ENCODE results near the gene HOXC9. TPM values are rescaled to one million over a fixed set of nuclear protein-coding genes. Genes with fewer than 3 reads are reported as not detected.
A peak's percentile ranks its signal among the peaks of the same experiment; 100 is the strongest.

The HOXC9 gene
- total and polyA plus RNA-seq, 3 experiments from 2014 or later: not detected

GRCh38 chr12:54016051-54016450 is 16.1 kb downstream of the HOXC9 start:
- peak overlapping the region in 1 of 8 donors; percentile 24 for H3K27ac Mint-ChIP-seq
- peaks cover 55% of the 10 kb centered on the region for H3K27me3 ChIP-seq (ENCODE audit: insufficient read depth, low read length, poor library complexity, severe bottlenecking)
- ChIA-PET CTCF (interaction anchor here (1.2 to 3.8 kb wide), 4 partner anchors 10 to 199 kb away, joined by 4 to 24 read pairs (median 14); partner anchors contain the start of gene HOXC5), POLR2A (interaction anchor here (0.6 kb wide), 1 partner anchor 31 kb away, joined by 4 read pairs; no protein-coding TSS in a partner anchor)
- no peak overlapping the region for H3K27ac ChIP-seq (ENCODE audit: low read depth, low read length)
- H3K4me1 ChIP-seq (ENCODE audit: insufficient read depth, low read length): peaks cover 16% of the 10 kb centered on the region
- H3K36me3 Mint-ChIP-seq: no peaks in the 10 kb centered on the region
- no peaks in the 10 kb centered on the region for H3K9me3 ChIP-seq (ENCODE audit: low read length)
- peak overlapping the region in 5 of 7 donors; percentile 10 to 74 (median 41) for H3K4me3 Mint-ChIP-seq
- no peaks in the 10 kb centered on the region for H3K36me3 ChIP-seq (ENCODE audit: insufficient read depth, low read length)
- peaks cover 68 to 77% of the 10 kb centered on the region in 2 donors for H3K27me3 Mint-ChIP-seq
- H3K9me3 Mint-ChIP-seq: peaks cover 0 to 2% (median 0%) of the 10 kb centered on the region in 5 donors
- H3K4me1 Mint-ChIP-seq: peaks cover 22 to 41% (median 23%) of the 10 kb centered on the region in 3 donors
- DNase-seq: no peak
- H3K4me3 ChIP-seq (ENCODE audit: low read length): no peak overlapping the region

GRCh38 chr12:54016478-54016964 is 16.6 kb downstream of the HOXC9 start:
- H3K4me3 ChIP-seq (ENCODE audit: low read length): no peak overlapping the region
- Mint-ChIP-seq H3K27ac (no peak overlapping the region), H3K4me3 (peak overlapping the region in 6 of 7 donors; percentile 15 to 74 (median 36)), H3K36me3 (no peaks in the 10 kb centered on the region), H3K4me1 (peaks cover 18 to 36% (median 19%) of the 10 kb centered on the region in 3 donors), H3K9me3 (peaks cover 0 to 2% (median 0%) of the 10 kb centered on the region in 5 donors), H3K27me3 (peaks cover 64 to 76% of the 10 kb centered on the region in 2 donors)
- CTCF ChIA-PET: interaction anchor here (1.2 to 3.8 kb wide), 4 partner anchors 10 to 198 kb away, joined by 4 to 24 read pairs (median 14); partner anchors contain the start of gene HOXC5
- H3K36me3 ChIP-seq (ENCODE audit: insufficient read depth, low read length): no peaks in the 10 kb centered on the region
- no peak overlapping the region for H3K27ac ChIP-seq (ENCODE audit: low read depth, low read length)
- peaks cover 11% of the 10 kb centered on the region for H3K4me1 ChIP-seq (ENCODE audit: insufficient read depth, low read length)
- H3K27me3 ChIP-seq (ENCODE audit: insufficient read depth, low read length, poor library complexity, severe bottlenecking): peaks cover 54% of the 10 kb centered on the region
- no peak for DNase-seq
- POLR2A ChIA-PET: no interaction called here
- no peaks in the 10 kb centered on the region for H3K9me3 ChIP-seq (ENCODE audit: low read length)

- H3K4me3 Mint-ChIP-seq: peak overlapping the region; percentile 86 to 95 (median 91)
These were observed 17.2 kb downstream of the HOXC9 start for GRCh38 chr12:54017027-54017788.

GRCh38 chr12:54017878-54018467 is 18.0 kb downstream of the HOXC9 start:
- Histone ChIP-seq H3K4me3 (ENCODE audit: low read length) (peak overlapping the region; percentile 86), H3K27ac (ENCODE audit: low read depth, low read length) (peak overlapping the region; percentile 72), H3K27me3 (ENCODE audit: insufficient read depth, low read length, poor library complexity, severe bottlenecking) (peaks cover 60% of the 10 kb centered on the region), H3K9me3 (ENCODE audit: low read length) (no peaks in the 10 kb centered on the region), H3K4me1 (ENCODE audit: insufficient read depth, low read length) (peaks cover 11% of the 10 kb centered on the region), H3K36me3 (ENCODE audit: insufficient read depth, low read length) (no peaks in the 10 kb centered on the region)
- POLR2A ChIA-PET: interaction anchor here (0.7 to 1.1 kb wide), 3 partner anchors 10 to 36 kb away, joined by 3 to 5 read pairs (median 3); partner anchors contain the start of gene HOXC5
- Mint-ChIP-seq H3K9me3 (peaks cover 0 to 2% (median 0%) of the 10 kb centered on the region in 5 donors), H3K36me3 (no peaks in the 10 kb centered on the region), H3K27ac (peak overlapping the region in 7 of 8 donors; percentile 26 to 96 (median 70)), H3K4me3 (peak overlapping the region; percentile 86 to 95 (median 91)), H3K4me1 (peaks cover 15 to 34% (median 18%) of the 10 kb centered on the region in 3 donors), H3K27me3 (peaks cover 63 to 76% of the 10 kb centered on the region in 2 donors)
- CTCF ChIA-PET: interaction anchor here (0.9 to 3.8 kb wide), 6 partner anchors 9 to 189 kb away, joined by 3 to 24 read pairs (median 9); partner anchors contain the start of genes HOXC5, HOXC8 and HOXC9
- peak; percentile 62 to 88 (median 73) for DNase-seq

More at GRCh38 chr12:54017027-54017788, 17.2 kb downstream of the HOXC9 start:
- Mint-ChIP-seq H3K27me3 (peaks cover 62 to 76% of the 10 kb centered on the region in 2 donors), H3K9me3 (peaks cover 0 to 2% (median 0%) of the 10 kb centered on the region in 5 donors), H3K4me1 (peaks cover 17 to 34% (median 18%) of the 10 kb centered on the region in 3 donors), H3K27ac (peak overlapping the region in 7 of 8 donors; percentile 26 to 96 (median 70)), H3K36me3 (no peaks in the 10 kb centered on the region)
- POLR2A ChIA-PET: interaction anchor here (0.7 to 1.1 kb wide), 3 partner anchors 9 to 37 kb away, joined by 3 to 5 read pairs (median 3); partner anchors contain the start of gene HOXC5
- H3K4me1 ChIP-seq (ENCODE audit: insufficient read depth, low read length): peaks cover 11% of the 10 kb centered on the region
- H3K36me3 ChIP-seq (ENCODE audit: insufficient read depth, low read length): no peaks in the 10 kb centered on the region
- H3K9me3 ChIP-seq (ENCODE audit: low read length): no peaks in the 10 kb centered on the region
- peaks cover 59% of the 10 kb centered on the region for H3K27me3 ChIP-seq (ENCODE audit: insufficient read depth, low read length, poor library complexity, severe bottlenecking)
- peak overlapping the region; percentile 72 for H3K27ac ChIP-seq (ENCODE audit: low read depth, low read length)
- DNase-seq: no peak
- CTCF ChIA-PET: interaction anchor here (0.9 to 3.8 kb wide), 7 partner anchors 9 to 198 kb away, joined by 3 to 24 read pairs (median 5); partner anchors contain the start of genes HOXC5, HOXC8 and HOXC9
- H3K4me3 ChIP-seq (ENCODE audit: low read length): peak overlapping the region; percentile 86

- DNase-seq: no peak
These were observed 18.6 kb downstream of the HOXC9 start for GRCh38 chr12:54018468-54018984.

GRCh38 chr12:54019091-54019811 is 19.3 kb downstream of the HOXC9 start:
- Mint-ChIP-seq H3K4me3 (peak overlapping the region in 3 of 7 donors; percentile 15 to 70 (median 46)), H3K9me3 (peaks cover 0 to 2% (median 0%) of the 10 kb centered on the region in 5 donors), H3K27me3 (peaks cover 57 to 76% of the 10 kb centered on the region in 2 donors), H3K36me3 (no peaks in the 10 kb centered on the region), H3K4me1 (peaks cover 14 to 34% (median 18%) of the 10 kb centered on the region in 3 donors), H3K27ac (peak overlapping the region in 1 of 8 donors; percentile 77)
- Histone ChIP-seq H3K27me3 (ENCODE audit: insufficient read depth, low read length, poor library complexity, severe bottlenecking) (peaks cover 55% of the 10 kb centered on the region), H3K4me1 (ENCODE audit: insufficient read depth, low read length) (peaks cover 11% of the 10 kb centered on the region), H3K4me3 (ENCODE audit: low read length) (no peak overlapping the region), H3K9me3 (ENCODE audit: low read length) (no peaks in the 10 kb centered on the region), H3K36me3 (ENCODE audit: insufficient read depth, low read length) (no peaks in the 10 kb centered on the region), H3K27ac (ENCODE audit: low read depth, low read length) (no peak overlapping the region)
- DNase-seq: no peak
- ChIA-PET CTCF (no interaction called here), POLR2A (no interaction called here)

More at GRCh38 chr12:54018468-54018984, 18.6 kb downstream of the HOXC9 start:
- no peaks in the 10 kb centered on the region for H3K9me3 ChIP-seq (ENCODE audit: low read length)
- no peaks in the 10 kb centered on the region for H3K36me3 ChIP-seq (ENCODE audit: insufficient read depth, low read length)
- peaks cover 58% of the 10 kb centered on the region for H3K27me3 ChIP-seq (ENCODE audit: insufficient read depth, low read length, poor library complexity, severe bottlenecking)
- no peaks in the 10 kb centered on the region for H3K36me3 Mint-ChIP-seq
- peak overlapping the region in 2 of 8 donors; percentile 23 to 84 for H3K27ac Mint-ChIP-seq
- ChIA-PET POLR2A (no interaction called here), CTCF (interaction anchor here (2.2 to 2.6 kb wide), 2 partner anchors 14 to 189 kb away, joined by 13 to 14 read pairs; partner anchors contain the start of gene HOXC5)
- peak overlapping the region in 6 of 7 donors; percentile 28 to 95 (median 90) for H3K4me3 Mint-ChIP-seq
- peaks cover 14 to 34% (median 18%) of the 10 kb centered on the region in 3 donors for H3K4me1 Mint-ChIP-seq
- H3K27ac ChIP-seq (ENCODE audit: low read depth, low read length): peak overlapping the region; percentile 72
- H3K9me3 Mint-ChIP-seq: peaks cover 0 to 2% (median 0%) of the 10 kb centered on the region in 5 donors
- H3K4me1 ChIP-seq (ENCODE audit: insufficient read depth, low read length): peaks cover 11% of the 10 kb centered on the region
- H3K4me3 ChIP-seq (ENCODE audit: low read length): peak overlapping the region; percentile 86
- H3K27me3 Mint-ChIP-seq: peaks cover 61 to 76% of the 10 kb centered on the region in 2 donors

All from CD8-positive, alpha-beta memory T cell (primary cell).